Measurements from ENCODE around the gene TUBB6.

Gene TUBB6

DNA sequence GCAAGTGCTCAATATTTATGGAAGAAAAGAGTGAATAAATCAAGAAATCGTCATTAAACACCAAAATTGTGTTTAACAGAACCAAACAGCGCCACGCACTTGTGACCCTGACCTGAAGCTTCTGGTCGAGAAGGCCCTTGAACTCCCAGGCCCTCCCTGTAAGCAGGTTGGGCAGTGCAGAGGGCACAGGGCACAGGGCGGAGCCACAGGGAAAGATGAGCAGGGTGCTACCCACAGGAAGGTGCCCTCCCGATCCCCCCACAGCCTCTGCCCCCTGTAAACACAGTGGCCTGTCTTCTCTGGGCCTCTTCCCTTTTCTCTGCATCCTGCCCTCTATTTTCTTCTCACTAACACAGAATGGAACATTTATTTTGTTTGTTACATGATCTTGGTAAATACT is 16.9 kb upstream of the TUBB6 start:
- no peak for DNase-seq (ENCODE audit: low read depth in 3 of 3)

DNA sequence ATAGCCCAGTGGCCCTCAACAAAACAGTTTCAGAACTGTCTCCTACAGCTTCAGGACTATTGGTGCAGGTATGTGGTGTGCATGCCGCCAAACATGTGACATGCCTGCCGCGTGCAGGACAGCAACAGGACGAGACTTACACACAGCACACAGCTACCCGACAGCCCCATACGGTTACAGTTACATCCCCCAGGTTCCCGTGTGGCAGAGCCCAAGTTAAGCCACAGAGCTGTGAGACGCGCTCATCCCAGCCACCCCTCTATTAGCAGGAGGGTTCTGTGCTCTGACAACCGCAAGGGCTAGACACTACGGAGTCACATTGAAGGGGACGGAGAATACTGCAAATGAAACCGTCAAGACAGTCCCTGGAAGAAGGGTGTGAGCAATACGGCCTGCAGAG is 16.4 kb upstream of the TUBB6 start:
- DNase-seq (ENCODE audit: low read depth in 3 of 3), result no peak

DNA sequence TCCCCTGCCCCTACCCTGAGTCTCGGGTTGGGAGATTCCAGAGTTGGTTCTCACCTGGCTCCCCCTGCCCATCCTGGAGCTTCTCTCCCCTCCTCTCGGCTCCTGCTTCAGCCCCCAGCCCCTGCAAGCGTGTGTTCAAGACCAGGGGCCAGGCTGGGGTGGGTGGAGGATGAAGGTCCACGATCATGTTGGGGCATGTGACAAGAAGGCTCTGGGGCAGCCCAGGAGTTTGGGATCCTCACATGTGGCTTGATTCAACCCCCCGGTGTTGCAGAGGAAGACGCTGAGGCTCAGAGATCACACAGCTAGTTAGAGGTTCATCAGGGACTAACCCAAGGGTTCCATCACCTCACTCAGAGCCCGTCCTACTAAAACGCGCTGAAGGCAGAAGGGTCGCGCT is 14.2 kb upstream of the TUBB6 start:
- DNase-seq (ENCODE audit: low read depth in 3 of 3), result no peak

DNA sequence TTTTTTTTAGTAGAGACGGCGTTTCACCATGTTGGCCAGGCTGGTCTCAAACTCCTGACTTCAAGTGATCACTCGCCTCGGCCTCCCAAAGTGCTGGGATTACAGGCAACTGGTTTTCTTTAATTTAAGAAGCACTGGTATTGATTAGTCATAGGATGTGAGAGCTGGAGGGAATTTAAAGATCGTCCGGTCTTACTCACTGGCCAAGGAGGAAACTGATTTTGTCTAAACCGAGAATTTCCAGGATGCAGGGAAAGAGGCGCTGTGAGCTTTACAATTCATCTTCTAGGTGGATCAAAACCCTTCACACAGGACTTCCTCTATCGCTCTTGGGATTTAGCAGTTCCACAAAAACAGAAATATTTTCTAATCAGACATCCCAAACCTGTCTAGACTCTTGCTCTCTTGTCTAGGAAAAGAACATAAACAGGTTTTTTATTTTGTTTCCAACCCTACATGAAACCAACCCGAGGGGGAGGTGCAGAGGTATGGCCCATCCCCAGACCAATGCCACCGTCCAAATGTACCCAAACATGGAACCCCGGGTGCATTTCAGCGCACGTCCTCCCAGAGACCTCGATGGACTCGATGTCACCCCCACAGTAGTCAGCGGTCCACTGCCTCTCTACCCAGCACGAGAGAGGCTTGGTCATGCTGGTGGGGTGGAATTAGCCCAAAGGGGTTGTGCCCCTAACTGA is 12.5 kb upstream of the TUBB6 start:
- DNase-seq (ENCODE audit: low read depth in 3 of 3), result no peak

DNA sequence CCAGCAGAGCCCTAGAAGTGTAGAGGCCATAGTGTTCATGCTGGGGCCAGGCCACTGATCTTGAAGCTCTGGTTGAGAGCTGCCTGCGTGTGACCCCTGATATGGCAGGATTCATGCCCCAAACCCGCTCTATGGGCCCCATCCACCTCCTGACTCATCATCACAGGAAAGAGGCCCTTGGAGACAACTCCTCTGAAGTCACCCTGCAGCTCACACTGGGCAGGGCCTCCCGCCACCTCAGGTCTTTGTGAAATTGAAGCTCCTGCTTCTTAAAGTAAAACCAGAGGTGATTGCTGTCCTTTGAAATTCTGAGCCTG is 12.0 kb upstream of the TUBB6 start:
- DNase-seq (ENCODE audit: low read depth in 3 of 3), result no peak

DNA sequence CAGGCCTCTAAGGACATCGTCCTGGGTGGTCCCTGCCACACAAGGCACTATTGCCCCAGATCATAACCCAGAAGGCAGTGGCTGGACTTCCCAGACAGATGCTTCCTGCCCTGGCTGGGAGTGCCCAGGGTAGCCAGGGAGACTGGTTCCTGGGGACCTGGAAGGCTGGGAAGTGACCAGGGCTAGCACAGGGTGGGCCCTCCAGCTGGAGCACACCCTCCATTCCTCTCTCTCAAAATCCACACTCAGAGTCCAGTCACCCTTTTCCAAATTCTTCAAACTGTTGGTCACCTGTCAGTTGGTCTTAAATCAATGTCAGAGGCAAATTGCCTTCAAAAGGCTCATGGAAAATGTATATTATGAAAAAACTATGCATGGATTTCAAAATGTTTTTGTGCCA is 11.6 kb upstream of the TUBB6 start:
- DNase-seq (ENCODE audit: low read depth in 3 of 3), result no peak

DNA sequence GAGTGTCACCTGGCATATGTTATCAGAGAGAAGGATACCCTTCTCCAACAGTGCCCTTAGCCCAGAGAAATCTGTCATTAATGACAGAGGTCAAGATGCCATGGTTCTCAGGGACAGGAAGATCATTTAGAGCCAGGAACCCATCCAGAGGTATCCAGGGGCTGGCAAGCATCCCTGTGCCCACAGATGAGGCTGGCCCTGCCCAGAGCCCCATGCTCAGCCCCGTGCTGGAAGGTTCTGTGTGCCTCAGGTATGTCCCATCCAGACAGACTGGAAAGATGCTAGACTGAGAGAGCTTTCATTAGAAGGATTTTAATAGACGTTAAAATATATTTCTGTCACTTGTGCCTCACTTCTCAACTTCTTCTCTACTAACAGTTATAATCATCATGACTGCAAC is 8.2 kb upstream of the TUBB6 start:
- DNase-seq (ENCODE audit: low read depth in 3 of 3), result no peak

DNA sequence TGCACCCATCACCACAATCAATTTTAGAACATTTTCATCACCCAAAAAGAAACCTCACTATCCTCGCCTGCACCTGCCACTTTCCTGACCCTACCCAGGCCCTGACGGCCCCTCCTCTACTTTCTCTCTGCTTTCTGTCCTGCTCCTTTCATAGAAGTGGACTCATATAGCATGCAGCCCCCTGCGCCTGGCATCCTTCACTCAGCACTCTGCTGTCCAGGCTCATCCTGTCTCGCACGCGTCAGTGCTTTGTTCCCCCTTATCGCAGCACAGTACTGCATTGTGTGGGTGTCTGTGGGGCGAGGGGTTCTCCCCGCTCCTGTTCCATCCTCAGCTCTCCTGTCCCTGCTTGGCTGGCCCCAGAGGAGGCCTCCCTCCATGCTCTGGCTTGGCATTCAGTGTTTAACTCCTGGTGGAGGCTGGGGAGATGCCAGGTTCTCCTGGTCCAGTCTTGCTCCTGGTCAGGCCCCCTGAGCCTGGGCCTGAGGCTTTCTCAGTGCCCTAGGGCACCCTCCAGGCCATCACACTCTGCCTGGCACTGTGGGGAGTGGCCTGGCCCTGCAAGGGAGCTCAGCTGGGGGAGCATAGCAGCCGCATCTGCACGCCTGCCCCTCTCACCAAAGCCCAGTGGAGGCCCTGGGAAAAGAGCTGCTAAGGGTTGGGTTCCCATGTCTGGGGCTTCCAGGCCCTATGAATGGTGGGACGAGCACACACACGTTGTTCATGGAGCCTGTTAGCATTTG is 6.6 kb upstream of the TUBB6 start:
- no peak for DNase-seq (ENCODE audit: low read depth in 3 of 3)

DNA sequence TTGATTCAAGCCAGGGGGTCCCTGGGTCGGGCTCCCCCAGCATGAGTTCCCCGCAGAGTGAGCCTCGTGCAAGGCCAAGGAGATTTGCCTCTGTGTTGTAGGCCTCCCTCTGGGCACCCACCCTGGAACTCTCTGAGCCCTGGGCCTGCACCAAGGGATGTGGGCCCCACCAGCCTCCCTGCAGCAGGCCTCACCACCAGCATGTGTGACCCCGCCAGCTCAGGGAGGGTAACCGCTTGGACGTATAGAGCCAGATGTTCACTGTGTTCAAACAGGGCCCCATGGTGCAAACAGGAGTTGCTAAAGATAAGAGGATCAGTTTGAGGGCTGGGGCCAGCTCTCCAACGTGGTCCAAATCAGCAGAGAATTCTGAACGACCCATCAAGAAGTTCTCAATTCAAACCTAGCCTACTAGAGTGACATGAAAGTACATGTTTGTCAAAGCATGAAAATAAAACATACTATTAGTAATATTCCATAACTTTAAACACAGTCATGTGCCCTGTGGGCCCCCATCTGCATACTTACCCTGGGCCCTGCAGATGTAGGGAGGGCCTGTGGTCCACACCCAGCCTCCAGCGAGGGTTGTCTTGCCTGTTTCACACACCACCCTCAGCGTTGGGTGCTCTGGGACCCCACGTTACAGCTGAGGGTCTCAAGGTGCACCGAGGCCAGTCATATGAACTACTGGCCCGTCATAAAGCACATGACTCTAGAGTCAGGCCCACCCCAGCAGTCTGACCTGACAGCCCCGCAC is 5.5 kb upstream of the TUBB6 start:
- DNase-seq (ENCODE audit: low read depth in 3 of 3), result no peak

DNA sequence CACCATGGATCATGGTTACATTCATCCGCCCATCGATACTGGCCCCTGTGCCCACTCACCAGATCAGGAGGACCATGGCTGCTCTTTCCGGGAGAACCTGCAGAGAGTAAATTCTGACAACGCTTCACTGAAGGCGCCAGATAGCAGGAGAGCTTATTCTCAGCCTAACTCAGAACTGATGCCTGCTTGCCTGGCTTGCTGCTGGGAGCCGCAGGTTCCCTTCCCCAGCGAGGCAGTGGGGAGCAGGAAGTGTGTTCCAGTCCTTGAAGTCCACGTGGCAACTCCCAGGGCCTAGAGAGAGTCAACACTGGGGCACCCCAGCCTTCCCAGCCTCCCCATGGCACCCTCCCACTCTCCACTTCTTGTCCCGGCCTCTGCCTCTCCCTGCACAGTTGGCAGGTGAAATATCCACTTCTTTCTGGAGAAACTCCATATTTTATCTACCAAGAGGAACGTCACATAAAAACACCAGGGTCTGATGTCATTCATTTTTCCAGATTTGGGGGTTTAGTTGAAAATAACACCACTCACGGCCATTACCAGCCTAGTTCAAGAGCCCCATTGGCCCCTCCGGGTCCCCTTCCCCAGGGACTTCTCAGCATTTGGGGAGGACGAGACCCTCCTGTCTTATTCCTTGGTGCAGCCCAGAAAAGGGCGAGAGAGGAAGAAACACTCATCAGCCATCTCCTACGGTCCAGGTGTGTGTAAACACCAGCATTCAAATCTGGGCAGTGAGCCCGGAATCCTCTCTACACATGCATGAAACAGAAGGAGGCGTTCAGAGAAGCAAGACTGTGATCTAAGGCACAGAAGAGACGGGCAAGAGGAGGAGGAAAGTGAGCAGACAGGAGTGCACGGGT is 3.5 kb upstream of the TUBB6 start:
- no peak for DNase-seq (ENCODE audit: low read depth in 3 of 3)

DNA sequence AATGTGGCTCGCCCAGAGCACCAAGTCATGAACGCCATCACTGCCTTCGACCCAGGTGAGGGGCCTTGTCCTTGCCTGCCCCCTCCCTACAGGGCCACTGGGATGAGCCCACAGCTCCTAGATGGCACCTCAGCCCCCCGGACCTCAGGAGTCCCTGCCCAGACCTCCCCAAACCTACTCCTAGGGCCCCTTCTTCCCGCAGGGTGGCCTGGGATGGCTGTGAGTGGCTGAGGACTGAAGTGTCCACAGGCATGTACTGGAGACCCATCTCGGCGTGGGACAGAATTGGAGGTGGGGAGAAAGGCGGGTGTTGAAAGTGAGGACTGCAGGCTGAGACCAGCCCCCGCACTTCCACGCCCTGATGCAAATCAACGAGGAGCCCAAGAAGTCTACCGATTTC is 2.8 kb upstream of the TUBB6 start:
- DNase-seq (ENCODE audit: low read depth in 3 of 3), result no peak

DNA sequence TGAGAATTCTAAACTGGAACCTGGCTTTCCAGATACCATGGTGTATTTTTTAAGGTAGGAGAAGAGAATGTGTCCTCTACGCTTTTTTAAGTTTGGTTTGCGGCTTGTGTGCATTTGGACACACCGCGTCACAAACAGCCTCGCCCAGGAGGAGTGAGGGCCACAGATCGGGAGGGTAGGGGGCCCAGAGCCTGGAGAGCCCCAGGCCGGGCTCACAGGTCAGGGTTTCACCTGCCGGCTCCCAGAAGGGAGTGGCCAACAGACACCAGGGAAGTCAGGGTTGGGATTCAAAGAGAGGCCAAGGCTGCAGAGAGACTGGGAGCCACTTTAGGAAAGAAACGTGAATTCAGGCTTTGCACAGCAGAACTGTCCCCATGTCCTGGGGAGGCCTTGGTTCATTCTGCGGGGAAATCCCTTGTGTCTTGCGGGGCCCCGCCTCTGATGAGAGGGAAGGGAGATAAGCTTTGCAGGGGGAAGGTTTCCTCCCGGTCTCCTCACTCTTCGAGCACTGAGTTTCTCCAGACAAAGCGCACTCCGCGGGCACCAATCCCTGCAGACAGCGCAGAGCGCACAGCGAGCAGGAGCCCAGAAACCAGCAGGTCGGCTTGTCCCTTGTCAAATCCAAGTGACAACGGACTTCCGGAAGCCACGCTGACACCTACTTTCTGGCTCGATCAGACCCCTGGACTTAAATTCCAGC is 2.0 kb upstream of the TUBB6 start:
- DNase-seq (ENCODE audit: low read depth in 3 of 3), result no peak

DNA sequence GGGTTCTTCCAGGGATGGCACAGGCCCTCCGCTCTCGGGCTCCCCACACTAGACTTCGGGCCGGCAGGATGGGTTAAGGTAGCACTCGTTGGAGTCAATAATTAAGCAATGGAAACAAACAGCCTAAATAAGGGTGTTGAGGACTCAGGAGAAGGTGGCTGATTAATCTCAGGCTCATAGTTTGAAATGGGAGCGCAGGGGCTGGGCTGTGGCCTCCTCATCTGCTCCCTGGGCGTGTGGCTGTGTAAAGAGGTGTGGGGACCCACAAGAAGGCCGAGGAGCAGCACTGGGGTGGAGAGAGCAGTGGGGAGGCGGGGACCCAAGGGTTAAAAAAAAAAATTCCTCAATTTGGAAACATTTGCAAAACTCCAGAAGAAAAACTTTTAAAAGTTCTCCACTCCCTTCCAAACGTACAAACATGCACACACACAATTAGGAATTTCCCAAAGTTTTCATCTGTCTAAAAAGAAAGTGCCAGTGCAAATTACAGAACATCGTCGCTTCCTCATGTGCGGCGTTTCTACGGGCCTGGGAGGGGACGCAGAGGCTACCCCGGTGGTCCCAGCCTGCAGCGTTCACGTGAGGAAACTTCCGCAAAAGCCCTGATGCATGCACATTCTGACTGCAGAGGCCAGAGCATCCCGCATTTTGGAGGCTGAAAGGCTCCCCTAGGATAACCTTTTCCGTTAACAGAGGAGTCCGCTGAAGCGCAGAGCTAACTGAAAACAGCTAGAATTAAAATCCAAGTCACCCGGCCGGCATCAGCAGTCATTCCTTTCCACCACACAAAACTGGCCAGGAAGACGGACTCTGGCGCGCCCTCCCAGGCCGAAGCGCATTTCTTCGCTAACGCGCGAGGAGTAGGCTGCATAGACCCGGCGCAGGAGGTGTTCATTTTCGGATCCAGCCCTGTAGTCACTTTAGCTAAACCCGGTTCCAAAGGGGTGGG is 1.0 kb upstream of the TUBB6 start:
- DNase-seq (ENCODE audit: low read depth in 3 of 3), result no peak

DNA sequence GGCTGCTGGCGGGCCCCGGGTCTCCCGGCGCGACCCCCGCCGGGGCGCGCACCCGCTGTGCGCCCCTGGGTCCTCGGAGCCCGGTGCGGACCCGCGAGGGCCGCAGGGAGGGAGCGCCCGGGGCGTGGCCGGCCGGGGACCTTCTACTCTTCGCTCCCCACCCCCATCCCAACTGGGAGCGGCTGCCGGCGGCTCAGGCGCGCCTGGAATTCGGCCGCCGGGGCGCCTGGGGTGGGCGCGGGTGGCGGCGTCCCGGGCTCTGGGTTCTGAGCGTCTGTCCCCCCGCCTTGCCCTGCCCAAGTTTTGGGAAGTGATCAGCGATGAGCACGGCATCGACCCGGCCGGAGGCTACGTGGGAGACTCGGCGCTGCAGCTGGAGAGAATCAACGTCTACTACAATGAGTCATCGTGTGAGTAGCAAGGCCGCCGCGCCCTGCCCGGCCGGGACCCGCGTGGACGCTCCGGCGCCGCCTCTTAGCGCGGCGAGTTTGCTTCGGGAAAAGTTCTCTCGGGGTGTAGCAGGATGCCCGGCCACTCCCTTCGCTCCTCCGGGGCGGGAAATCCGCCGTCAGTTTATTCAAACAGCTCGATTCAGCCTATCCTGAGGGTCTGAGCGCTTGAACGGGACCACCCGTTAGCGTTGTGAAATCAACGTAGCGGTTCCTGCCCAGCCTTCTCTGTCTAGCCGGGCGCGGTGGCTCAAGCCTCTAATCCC is 502 bp downstream of the TUBB6 start:
- no peak for DNase-seq (ENCODE audit: low read depth in 3 of 3)

DNA sequence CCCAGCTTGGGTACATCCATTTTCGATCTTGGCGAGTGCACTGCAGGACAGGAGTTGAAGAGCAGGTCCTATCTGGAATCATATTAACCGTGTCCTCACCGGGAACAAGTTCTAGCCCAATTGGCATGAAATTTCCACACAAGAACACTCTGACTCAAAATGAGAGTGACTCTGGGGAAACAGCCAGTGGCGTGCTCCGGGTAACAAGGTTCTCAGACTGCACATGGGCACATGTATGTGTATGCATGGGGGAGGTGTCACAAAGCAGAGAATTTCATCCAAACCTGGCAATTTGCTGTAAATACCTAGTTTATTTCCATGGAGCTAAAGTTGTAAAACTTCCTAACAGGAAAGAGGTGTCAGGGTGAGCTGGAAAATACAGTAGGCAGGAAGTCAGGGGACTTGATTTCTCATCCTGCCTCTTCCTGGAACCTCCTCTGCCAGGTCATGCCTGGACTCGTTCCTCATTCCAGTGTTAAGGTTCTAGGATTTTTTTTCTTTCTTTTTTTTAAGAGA is 1.7 kb downstream of the TUBB6 start:
- no peak for DNase-seq (ENCODE audit: low read depth in 3 of 3)

DNA sequence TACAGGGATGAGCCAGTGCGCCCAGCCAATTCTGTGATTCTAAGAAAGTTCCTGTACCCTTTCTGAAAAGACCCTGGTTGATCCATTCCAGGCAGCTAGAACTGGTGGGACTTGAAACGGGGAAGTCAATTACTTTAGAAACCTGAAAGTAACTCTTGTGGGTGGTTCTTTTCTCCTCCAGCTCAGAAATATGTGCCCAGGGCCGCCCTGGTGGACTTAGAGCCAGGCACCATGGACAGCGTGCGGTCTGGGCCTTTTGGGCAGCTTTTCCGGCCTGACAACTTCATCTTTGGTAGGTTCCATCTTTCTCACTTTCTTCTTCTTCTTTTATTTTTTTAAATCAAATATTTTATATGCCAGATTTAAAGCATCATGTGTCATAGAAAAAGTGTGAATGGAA is 2.7 kb downstream of the TUBB6 start:
- DNase-seq (ENCODE audit: low read depth in 3 of 3), result no peak

DNA sequence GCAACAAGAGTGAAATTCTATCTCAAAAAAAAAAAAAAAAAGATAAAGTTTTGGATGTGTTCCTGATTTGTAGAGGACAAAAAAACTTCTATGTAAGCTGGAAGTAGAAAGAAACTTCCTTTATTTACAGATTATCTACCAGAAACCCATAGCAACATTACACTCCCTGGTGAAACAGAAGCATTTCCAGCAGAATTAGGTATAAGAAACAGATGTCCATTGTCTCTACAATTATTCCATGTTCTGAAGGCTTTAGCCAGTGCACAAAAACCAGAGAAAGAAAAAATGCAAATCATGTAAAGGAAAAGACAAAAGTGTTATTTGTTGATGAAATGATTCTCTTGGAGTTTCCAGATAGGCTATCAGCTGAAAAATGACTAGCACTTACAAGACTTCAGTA is 4.9 kb downstream of the TUBB6 start:
- no peak for DNase-seq (ENCODE audit: low read depth in 3 of 3)

DNA sequence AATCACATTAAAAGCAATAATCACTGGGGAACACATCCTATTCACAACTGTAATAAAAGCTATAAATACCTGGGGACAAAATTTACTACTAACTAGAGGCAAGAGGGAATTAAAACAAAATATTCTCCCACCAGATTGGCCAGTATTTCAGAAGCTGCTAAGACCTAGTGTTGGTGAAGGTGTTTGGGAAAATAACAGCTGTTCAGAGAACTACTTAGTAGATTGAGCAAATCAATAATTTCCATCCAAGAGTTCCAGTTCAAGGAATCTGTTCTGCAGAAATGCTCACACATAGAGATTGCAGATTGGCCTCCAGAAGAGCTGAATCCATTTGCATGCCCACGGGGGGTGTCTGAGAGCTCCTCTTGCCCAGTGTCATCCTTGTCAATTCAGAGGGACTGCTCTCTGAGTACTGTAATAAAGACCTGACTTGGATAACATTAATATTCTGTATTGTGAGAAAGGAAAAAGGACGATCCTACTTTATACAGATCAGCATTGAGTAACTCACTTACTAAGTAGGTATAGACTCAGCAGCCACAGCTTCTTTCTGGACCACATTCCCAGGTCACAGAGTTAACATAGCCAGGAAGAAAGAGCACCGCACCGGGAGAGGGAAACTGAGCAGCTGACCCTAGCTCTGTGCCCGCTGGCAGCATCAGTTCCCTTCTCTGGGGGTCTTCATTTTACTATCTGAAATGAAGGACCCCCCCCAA is 5.6 kb downstream of the TUBB6 start:
- no peak for DNase-seq (ENCODE audit: low read depth in 3 of 3)

Data from stimulated activated CD4-positive, alpha-beta T cell treated with anti-CD3 and anti-CD28 coated beads, TNF-alpha, amount 100 ng/mL, for 24 hours (primary cell).